HG03460 (cell line): Measurements from ENCODE around the gene ATP5F1E.

ENCODE experiments used
- ATAC-seq: cut with Tn5 transposase; IDR thresholded peaks from one replicate; pipeline ENCODE4 v1.9.1; 2021; ENCODE audit not compliant: unreplicated experiment

The ATP5F1E gene

GRCh38 chr20:59006864-59007664 is 25.1 kb downstream of the ATP5F1E start, which contains the start of gene CTSZ:
Gene CTSZ, minus strand, starts transcription at chr20:59007254. Its CDS starts 126 bp downstream, at chr20:59007128.
- peak; percentile 18 for ATAC-seq

DNA sequence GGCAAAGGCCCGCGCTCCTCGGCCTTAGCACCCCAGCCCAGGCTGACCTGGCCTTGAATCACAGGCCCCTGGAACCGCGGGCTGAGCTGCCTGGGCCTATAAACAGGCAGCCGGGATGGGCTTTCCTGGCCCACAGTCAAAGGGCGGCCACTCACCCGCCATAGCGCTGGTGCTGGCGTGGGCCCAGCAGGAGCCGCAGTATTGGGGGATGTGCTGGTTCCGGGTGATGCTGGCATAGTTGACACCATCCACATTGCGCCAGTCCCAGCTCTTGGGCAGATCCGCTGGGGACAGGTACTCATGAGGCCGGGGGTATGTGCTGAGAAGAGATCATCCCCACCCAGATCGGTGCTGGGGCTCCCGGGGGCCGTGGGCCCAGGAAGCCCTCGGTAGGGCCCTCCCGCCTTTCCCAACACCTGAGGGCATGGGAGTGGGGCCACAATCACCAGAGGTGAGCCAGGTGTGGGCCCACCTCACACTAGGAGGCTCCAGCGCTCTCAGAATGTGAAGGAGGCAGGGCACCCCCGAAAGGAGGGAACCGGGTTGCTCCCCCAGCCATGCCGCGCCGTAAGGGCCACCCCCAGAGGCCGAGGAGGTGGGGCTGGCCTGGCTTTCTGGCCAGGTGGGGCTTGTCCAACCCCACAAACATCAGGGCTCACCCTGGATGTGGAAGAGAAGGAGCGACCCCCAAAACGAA is 25.8 kb downstream of the ATP5F1E start:
- ATAC-seq, result no peak

GRCh38 chr20:59005523-59006166 is 26.5 kb downstream of the ATP5F1E start:
- ATAC-seq, result no peak

DNA sequence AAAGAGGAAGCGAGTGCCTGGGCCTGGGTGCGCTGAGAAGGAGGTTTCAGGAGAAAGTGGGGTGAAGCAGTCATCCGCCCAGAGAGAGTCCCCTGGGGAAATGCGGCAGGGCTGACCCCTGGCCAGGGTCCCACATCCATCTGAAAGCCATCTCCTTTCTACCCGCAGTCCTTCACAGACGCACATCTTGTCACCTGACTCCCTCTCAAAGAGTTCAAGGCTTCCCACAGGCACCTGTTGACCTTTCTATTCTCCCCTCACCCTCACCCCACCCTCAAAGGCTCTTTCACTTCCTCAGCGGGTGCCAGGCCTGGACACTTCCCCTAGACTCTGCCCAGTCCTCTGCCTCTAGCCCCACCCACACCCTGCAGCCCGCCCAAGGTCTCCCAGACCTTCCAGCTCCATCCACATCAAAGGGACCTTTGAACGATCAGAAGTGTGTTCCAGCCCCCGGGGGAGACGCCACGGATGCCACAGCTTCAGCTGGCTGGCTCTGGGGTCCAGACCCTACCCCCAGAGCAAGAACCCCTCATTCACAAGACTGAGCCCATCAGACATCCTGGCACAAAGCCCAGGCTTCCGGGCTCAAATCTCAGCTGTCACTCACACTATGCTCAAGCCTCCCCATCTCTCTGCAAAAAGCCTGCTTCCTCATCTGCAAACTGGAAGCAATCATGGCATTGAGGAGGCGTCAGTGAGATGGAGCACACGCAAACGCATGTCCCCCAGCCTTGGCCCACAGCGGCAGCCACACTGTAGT is 27.2 kb downstream of the ATP5F1E start:
- ATAC-seq, result peak; percentile 58

DNA sequence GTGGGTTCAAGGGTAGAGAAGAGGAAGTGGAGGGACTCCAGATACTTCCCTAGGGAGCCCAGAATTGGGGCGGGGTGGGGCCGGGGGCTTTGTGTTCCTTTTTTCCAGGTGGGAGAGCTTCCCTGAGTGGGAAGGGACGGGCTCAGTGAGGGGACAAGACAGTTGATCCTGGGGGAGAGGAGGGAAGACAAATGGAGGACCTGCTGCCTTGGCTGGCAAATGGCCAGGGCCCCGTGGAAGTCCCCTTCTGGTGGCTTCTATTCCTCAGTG is 27.7 kb downstream of the ATP5F1E start:
- ATAC-seq, result no peak

GRCh38 chr20:59003836-59004492 is 28.2 kb downstream of the ATP5F1E start:
- ATAC-seq, result no peak

DNA sequence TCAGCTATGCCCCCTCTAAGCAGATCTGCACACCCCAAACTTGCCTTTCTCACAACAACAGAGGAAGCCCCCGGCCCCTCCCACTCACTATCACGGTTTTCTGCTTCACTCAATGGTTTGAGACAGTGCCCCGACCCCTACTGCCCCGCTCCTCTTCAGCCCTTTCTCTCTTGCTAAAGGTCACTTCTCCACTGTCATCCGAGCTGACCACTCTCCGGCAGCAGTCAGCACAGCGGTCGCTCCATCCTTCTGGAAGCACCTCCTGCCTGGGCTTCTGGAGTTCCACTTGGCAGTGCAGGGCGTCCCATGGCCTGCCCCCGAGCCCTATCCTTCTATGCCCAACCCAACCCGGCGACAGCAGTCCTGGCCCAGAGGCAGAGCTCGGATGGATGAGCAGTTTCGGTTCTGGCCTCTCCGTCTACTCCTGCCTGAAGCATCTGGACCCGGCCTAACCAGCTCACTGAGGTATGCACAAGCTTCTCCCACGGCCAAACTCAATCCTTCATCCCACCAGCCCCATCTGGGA is 29.2 kb downstream of the ATP5F1E start:
- no peak for ATAC-seq

- no peak for ATAC-seq
Observed at GRCh38 chr20:59002388-59002787, 29.7 kb downstream of the ATP5F1E start.

DNA sequence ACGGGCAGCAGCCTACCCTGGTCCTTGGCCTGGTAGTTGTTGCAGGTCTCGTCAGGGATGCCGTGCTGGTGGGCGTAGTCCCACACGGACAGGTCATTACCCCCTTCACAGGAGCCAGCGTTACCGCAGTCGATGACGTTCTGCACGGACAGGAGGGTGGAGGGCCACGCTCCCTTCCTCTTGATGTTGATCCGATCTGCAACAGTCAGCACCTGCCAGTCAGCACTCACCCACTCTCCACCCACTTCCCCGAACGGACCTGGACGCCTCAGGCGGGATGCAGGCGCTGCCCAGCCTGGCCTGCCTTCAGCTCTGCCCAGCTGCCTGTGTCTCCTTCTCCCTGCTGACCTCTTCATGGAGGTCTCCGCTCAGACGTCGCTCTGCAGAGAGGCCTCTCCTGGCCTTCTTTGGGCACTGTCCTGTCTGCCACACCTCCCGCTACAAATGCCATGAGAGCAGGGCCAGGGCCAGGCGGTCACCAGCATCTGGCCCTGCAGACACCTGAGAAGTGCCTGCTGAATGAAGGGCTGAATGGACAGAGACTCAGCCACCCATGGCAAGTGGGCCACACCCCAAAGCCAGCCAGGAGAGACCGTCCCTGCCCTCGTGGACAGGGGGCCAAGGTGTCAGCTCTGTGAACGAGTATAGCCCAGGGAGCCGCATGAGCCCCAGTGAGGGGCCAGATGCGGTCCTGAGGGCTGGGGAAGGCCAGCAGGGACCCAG is 30.5 kb downstream of the ATP5F1E start:
- no peak for ATAC-seq

DNA sequence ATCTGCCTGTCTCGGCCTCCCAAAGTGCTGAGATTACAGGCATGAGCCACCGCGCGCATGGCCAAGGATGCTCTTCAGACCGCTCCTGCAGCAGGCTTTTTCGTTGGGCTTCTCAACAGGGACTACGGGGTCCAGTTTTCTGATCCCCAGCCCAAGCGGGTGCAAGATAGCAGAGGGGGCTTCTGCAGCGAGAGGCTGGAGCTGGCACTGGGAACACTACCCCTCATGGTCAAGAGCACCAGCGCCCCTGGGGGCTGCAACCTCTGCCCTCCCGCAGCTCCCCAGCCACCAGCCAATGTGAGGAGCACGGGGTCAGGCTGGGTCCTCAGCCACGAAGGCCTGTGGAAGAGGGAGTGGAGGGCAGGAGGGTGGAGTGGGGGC is 31.1 kb downstream of the ATP5F1E start:
- ATAC-seq, result no peak

DNA sequence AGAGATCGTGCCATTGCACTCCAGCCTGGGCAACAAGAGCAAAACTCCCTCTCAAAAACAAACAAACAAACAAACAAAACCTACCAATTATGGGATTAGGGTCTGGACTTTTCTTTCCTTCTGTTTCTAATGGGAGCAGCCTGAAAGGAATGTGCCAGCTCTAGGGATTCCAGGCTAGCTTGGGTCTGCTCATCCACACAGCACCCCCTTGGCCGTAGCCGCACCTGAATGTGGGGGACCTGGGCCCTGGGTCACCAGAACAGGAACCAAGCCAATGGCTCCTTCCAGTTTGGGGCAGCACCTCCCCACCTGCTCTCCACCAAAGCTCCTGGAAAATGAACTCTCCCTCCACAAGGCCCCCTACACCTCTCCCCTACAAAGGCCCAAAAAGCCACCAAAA is 31.8 kb downstream of the ATP5F1E start:
- ATAC-seq, result no peak

DNA sequence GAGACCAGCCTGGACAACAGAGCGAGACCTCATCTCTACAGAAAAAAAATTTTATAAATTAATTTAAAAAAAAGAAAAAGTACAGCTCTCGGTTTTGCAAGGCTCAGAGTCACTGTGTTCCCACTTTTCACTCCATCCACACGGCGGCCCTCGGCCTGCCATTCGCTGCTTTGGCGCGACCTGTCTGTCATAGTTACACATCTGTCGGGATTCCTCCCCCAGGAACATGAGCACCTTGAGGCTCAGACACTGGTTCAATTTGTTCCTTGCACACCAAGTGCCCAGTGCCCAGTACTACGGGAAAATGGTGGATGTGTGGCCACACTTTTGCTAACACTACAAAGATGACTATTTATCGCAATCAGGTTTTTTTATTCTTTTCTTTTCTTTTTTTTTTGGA is 33.5 kb downstream of the ATP5F1E start:
- ATAC-seq, result no peak

GRCh38 chr20:58997141-58997770 is 34.9 kb downstream of the ATP5F1E start:
- ATAC-seq, result no peak

DNA sequence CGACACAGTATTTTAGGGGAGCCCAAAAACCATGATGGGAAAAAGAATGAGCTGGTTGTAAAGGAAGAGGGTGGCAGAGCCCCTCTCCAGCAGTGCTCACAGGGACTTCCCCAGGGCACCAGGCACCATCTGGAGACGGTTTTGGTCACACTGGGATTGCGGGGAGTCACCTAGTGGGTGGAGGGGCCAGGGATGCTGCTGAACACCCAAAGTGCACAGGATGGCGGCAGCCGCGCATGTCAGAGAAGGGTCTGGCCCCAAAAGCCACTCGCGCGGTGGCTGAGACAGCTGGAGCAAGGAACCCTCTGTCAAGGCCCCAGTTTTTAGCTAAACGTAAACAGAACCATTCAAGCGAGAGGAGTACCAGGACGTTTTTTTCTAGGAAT is 35.9 kb downstream of the ATP5F1E start:
- ATAC-seq, result no peak

GRCh38 chr20:58995461-58996225 is 36.5 kb downstream of the ATP5F1E start:
- ATAC-seq, result no peak

DNA sequence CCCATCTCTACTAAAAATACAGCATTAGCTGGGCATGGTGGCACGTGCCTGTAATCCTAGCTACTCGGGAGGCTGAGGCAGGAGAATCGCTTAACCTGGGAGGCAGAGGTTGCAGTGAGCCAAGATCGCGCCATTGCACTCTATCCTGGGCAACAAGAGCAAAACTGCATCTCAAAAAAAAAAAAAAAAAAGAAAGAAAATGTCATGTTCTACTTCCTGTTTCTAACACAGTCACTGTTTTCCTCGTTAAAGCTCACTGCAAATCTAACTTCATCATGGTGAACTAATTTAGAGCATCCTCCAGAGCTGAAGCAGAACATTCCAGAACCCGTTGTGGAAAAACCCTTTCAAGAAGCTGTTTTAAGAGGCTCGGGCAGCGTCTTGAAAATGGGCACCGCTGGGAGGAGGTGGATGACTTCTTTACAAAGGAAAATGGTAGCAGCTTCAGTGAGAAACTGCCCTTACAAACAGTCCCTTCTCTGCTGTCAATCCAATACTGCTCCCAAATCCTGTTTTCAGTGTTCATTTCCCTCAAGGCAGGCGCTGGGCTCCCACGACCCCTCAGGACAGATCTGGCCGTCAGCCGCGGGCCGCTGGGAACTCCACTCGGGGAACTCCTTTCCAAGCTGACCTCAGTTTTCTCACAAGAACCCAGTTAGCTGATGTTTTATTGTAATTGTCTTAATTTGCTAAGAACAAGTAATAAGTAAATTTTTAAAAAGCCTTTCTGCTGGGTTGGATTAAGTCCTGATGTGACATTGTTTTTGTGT is 37.6 kb downstream of the ATP5F1E start:
- no peak for ATAC-seq

- ATAC-seq, result no peak
Observed at GRCh38 chr20:58993332-58994248, 38.5 kb downstream of the ATP5F1E start.
